ENCODE data around the gene VDAC1.

DNA sequence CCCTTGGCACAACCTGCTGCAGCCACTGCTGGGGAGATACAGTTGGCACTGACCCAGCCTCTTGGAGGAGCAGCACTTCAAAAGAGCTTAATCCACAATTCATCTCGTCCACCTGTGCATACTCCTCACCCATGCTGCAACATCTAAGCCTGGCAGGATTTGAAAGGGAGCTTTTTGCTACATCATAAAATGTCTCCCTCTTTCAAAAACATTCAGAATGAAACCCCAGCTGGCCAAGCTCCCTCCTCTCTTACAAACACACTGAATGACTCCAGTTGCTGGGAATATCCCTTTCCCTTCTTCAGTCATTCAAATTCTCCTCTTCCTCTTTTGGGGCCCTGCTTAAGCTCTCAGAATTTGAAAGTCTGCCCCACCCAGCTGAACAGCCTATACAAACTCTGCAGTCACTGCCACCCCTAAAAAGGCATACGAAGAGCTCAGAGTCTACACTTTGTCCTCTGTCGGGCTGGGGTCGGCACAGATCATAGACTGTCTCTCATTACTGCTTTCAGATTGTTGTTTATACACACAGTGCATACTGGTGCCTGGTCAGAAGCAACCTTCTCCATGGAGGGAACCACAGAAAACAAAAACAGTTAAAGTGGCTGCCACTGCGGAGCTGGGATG is 27.5 kb downstream of the VDAC1 start:
- TF ChIP-seq, protein P1, sequence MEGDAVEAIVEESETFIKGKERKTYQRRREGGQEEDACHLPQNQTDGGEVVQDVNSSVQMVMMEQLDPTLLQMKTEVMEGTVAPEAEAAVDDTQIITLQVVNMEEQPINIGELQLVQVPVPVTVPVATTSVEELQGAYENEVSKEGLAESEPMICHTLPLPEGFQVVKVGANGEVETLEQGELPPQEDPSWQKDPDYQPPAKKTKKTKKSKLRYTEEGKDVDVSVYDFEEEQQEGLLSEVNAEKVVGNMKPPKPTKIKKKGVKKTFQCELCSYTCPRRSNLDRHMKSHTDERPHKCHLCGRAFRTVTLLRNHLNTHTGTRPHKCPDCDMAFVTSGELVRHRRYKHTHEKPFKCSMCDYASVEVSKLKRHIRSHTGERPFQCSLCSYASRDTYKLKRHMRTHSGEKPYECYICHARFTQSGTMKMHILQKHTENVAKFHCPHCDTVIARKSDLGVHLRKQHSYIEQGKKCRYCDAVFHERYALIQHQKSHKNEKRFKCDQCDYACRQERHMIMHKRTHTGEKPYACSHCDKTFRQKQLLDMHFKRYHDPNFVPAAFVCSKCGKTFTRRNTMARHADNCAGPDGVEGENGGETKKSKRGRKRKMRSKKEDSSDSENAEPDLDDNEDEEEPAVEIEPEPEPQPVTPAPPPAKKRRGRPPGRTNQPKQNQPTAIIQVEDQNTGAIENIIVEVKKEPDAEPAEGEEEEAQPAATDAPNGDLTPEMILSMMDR (IDR thresholded peaks at IDR 0.05; ENCODE audit: poor library complexity): no peak
- no peak for TF ChIP-seq EZH2phosphoT487 (IDR thresholded peaks at IDR 0.05; ENCODE audit: low read depth, severe bottlenecking, unreplicated experiment)
- TF ChIP-seq EZH2 (IDR thresholded peaks at IDR 0.05; ENCODE audit: borderline replicate concordance): no peak
